Neural cell (in vitro differentiated cells): ENCODE measurements around the gene PAAF1.

ENCODE experiments used
- EP300 ChIP-seq: fragments of 450-650 bp; conservative IDR thresholded peaks from 2 replicates; pipeline ENCODE4 v1.6.1; 2014; ENCODE audit warnings: antibody characterized with exemption, mild to moderate bottlenecking, moderate library complexity; ENCODE audit not compliant: poor library complexity, severe bottlenecking
- MXI1 ChIP-seq: fragments of 450-650 bp; conservative IDR thresholded peaks from 2 replicates; pipeline ENCODE4 v1.6.1; 2014; ENCODE audit warnings: antibody characterized with exemption, mild to moderate bottlenecking; ENCODE audit not compliant: poor library complexity, severe bottlenecking
- POLR2AphosphoS5 ChIP-seq: IDR thresholded peaks from 2 replicates; pipeline ENCODE4 v1.6.1; 2012
- RAD21 ChIP-seq: fragments of 450-650 bp; conservative IDR thresholded peaks from 2 replicates; pipeline ENCODE4 v1.6.1; 2014; ENCODE audit warnings: antibody characterized with exemption, mild to moderate bottlenecking, moderate library complexity
- TF ChIP-seq, protein P1 (sequence below): IDR thresholded peaks from 2 replicates; pipeline ENCODE4 v1.6.1; 2012; ENCODE audit warnings: borderline replicate concordance
- TF ChIP-seq, protein P2 (sequence below): fragments of 450-650 bp; IDR thresholded peaks from 2 replicates; pipeline ENCODE4 v1.5.1; 2014; ENCODE audit warnings: antibody characterized with exemption, mild to moderate bottlenecking, moderate library complexity; ENCODE audit not compliant: poor library complexity, severe bottlenecking

DNA sequence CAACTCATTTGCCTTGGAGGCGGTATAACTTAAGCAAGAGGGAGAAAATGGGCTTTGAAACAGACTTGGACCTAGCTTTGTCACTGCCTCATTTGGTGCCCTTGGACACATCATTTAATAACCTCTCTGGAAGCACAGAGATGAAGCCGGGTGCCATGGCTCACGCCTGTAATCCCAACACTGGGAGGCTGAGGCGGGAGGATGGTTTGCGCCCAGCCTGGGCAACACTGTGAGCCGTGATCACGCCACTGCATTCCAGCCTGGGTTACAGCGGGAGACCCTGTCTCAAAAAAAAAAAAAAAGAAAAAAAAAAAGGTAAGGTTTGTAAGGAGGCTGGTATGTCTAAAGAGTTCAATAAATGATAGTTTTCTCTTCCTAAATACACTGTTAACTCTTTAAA is 959 bp upstream of the PAAF1 start:
- TF ChIP-seq, protein P1, sequence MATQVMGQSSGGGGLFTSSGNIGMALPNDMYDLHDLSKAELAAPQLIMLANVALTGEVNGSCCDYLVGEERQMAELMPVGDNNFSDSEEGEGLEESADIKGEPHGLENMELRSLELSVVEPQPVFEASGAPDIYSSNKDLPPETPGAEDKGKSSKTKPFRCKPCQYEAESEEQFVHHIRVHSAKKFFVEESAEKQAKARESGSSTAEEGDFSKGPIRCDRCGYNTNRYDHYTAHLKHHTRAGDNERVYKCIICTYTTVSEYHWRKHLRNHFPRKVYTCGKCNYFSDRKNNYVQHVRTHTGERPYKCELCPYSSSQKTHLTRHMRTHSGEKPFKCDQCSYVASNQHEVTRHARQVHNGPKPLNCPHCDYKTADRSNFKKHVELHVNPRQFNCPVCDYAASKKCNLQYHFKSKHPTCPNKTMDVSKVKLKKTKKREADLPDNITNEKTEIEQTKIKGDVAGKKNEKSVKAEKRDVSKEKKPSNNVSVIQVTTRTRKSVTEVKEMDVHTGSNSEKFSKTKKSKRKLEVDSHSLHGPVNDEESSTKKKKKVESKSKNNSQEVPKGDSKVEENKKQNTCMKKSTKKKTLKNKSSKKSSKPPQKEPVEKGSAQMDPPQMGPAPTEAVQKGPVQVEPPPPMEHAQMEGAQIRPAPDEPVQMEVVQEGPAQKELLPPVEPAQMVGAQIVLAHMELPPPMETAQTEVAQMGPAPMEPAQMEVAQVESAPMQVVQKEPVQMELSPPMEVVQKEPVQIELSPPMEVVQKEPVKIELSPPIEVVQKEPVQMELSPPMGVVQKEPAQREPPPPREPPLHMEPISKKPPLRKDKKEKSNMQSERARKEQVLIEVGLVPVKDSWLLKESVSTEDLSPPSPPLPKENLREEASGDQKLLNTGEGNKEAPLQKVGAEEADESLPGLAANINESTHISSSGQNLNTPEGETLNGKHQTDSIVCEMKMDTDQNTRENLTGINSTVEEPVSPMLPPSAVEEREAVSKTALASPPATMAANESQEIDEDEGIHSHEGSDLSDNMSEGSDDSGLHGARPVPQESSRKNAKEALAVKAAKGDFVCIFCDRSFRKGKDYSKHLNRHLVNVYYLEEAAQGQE: no peak
- TF ChIP-seq EP300: no peak
- no peak for TF ChIP-seq POLR2AphosphoS5
- TF ChIP-seq MXI1: no peak
- TF ChIP-seq, protein P2, sequence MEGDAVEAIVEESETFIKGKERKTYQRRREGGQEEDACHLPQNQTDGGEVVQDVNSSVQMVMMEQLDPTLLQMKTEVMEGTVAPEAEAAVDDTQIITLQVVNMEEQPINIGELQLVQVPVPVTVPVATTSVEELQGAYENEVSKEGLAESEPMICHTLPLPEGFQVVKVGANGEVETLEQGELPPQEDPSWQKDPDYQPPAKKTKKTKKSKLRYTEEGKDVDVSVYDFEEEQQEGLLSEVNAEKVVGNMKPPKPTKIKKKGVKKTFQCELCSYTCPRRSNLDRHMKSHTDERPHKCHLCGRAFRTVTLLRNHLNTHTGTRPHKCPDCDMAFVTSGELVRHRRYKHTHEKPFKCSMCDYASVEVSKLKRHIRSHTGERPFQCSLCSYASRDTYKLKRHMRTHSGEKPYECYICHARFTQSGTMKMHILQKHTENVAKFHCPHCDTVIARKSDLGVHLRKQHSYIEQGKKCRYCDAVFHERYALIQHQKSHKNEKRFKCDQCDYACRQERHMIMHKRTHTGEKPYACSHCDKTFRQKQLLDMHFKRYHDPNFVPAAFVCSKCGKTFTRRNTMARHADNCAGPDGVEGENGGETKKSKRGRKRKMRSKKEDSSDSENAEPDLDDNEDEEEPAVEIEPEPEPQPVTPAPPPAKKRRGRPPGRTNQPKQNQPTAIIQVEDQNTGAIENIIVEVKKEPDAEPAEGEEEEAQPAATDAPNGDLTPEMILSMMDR: no peak
- TF ChIP-seq RAD21: no peak
